K562 (cell line): Measurements from ENCODE around the gene TIMM44. TPM values are rescaled to one million over a fixed set of nuclear protein-coding genes. Genes with fewer than 3 reads are reported as not detected.

ENCODE experiments used
- CREM ChIP-seq: IDR thresholded peaks from 2 replicates; pipeline ENCODE4 v1.6.1; 2014; ENCODE audit warnings: antibody characterized with exemption, low read depth
- NR1H2 ChIP-seq: sonication (generic); formaldehyde crosslinking; IDR thresholded peaks from 2 replicates; pipeline ENCODE4 v1.4.0; 2020; ENCODE audit warnings: mild to moderate bottlenecking, missing genetic modification reagents
- SP2 ChIP-seq: IDR thresholded peaks from 2 replicates; pipeline ENCODE4 v1.6.1; 2011; ENCODE audit warnings: mild to moderate bottlenecking, low read depth, low read length, moderate library complexity; ENCODE audit not compliant: poor library complexity, severe bottlenecking; ENCODE audit errors: extremely low read depth
- SRSF9 ChIP-seq: fragments of 200-400 bp; formaldehyde crosslinking; IDR thresholded peaks from 2 replicates; pipeline ENCODE4 v1.6.1; 2017; ENCODE audit warnings: low read depth, low read length, borderline replicate concordance
- TCF7L2 ChIP-seq: fragments of 150-350 bp; IDR thresholded peaks from 2 replicates; pipeline ENCODE4 v1.6.1; 2016; ENCODE audit warnings: low read depth, mild to moderate bottlenecking, low read length, moderate library complexity
- XRCC3 ChIP-seq: fragments of 450-650 bp; IDR thresholded peaks from 2 replicates; pipeline ENCODE4 v1.6.1; 2017; ENCODE audit warnings: mild to moderate bottlenecking, moderate library complexity
- ZNF224 ChIP-seq: sonication (generic); formaldehyde crosslinking; IDR thresholded peaks from 2 replicates; pipeline ENCODE4 v1.8.0; 2022; ENCODE audit warnings: mild to moderate bottlenecking, missing genetic modification reagents
- ZSCAN32 ChIP-seq: fragments of 450-650 bp; formaldehyde crosslinking; IDR thresholded peaks from 2 replicates; pipeline ENCODE4 v1.4.0; 2020; ENCODE audit warnings: mild to moderate bottlenecking, moderate library complexity
- polyA plus RNA-seq, 8 experiments: library from polyadenylated mRNA; depleted of rRNA in 4 of 8; stranded (reverse) in 5 of 8; unstranded in 3 of 8; fragments of >200 nt; fragmentation: Nextera tagmentation in 2 of 8; fragmentation: Illumina TruSeq in 1 of 8; extraction: Ambion mirVana in 2 of 8; extraction: Trizol in 1 of 8; gene quantifications; 2 replicates each; pipeline versions ENCODE4 v1.2.1 to v1.2.3, GENCODE V29; 2011 to 2014; ENCODE audit warnings: inconsistent platforms in 1 of 8, missing spikeins in 1 of 8
- total RNA-seq, 7 experiments: library from RNA; depleted of rRNA in 6 of 7; stranded (reverse); fragments of >200 nt in 6 of 7; fragmentation: Illumina TruSeq in 2 of 7; extraction: Trizol in 2 of 7; gene quantifications; 2 replicates each; pipeline versions ENCODE4 v1.2.1 to v1.2.3, GENCODE V29; 2011 to 2021; ENCODE audit warnings: low replicate concordance in 1 of 7
- TF ChIP-seq, protein P1 (sequence below), 2 experiments: fragments of 450-650 bp; IDR thresholded peaks; 2 replicates each; pipeline ENCODE4 v1.6.1; 2018; ENCODE audit warnings: mild to moderate bottlenecking in 2 of 2, low read depth in 1 of 2; ENCODE audit not compliant: partially characterized antibody in 2 of 2
- TF ChIP-seq, protein P2 (sequence below): IDR thresholded peaks from 2 replicates; pipeline ENCODE4 v1.6.1; 2014; ENCODE audit warnings: antibody characterized with exemption
- TF ChIP-seq, protein P3 (sequence below): fragments of 250-450 bp; sonication (Bioruptor Pico); IDR thresholded peaks from 2 replicates; pipeline ENCODE4 v1.8.0; 2022; ENCODE audit warnings: moderate library complexity, mild to moderate bottlenecking, inconsistent platforms
- TF ChIP-seq, protein P4 (sequence below): fragments of 250-450 bp; sonication (Bioruptor Pico); IDR thresholded peaks from 2 replicates; pipeline ENCODE4 v1.5.1; 2021; ENCODE audit warnings: mild to moderate bottlenecking
- TF ChIP-seq, protein P5 (sequence below): sonication (generic); formaldehyde crosslinking; IDR thresholded peaks from 2 replicates; pipeline ENCODE4 v1.4.0; 2020; ENCODE audit warnings: mild to moderate bottlenecking, missing genetic modification reagents
- TF ChIP-seq, protein P6 (sequence below): IDR thresholded peaks from 3 replicates; pipeline ENCODE4 v1.6.1; 2011; ENCODE audit warnings: borderline replicate concordance, mild to moderate bottlenecking; ENCODE audit not compliant: insufficient read length, insufficient read depth

TIMM44 gene
- total and polyA plus RNA-seq, 9 of the 15 experiments (the other 6 are each of a cell fraction or from before 2014, with no cell fraction given) = 10.3 to 231 (median 89.3) TPM

DNA sequence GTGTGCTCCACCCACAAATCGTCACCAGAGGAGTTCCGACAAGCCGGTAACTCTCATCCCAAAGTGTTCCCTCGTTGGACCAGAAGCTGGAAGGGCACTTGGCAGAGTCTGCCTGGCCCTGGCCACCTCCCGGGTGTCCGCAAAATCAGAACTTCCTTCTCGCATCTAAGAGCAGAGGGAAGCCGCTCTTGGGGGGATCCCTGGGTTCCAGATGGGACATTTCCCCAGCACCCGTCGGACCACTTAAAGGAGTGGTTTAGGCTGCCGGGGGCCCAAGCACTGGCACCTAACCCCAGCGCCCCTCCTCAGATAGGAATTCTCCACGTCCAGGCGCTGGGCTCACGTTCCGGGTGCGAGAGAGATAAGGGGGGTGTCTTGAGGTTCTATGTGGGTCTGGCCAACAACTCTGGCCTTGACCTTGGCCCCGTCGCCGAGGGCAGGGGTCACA, 40.6 kb downstream of the TIMM44 start (continued):
- TF ChIP-seq, protein P1, sequence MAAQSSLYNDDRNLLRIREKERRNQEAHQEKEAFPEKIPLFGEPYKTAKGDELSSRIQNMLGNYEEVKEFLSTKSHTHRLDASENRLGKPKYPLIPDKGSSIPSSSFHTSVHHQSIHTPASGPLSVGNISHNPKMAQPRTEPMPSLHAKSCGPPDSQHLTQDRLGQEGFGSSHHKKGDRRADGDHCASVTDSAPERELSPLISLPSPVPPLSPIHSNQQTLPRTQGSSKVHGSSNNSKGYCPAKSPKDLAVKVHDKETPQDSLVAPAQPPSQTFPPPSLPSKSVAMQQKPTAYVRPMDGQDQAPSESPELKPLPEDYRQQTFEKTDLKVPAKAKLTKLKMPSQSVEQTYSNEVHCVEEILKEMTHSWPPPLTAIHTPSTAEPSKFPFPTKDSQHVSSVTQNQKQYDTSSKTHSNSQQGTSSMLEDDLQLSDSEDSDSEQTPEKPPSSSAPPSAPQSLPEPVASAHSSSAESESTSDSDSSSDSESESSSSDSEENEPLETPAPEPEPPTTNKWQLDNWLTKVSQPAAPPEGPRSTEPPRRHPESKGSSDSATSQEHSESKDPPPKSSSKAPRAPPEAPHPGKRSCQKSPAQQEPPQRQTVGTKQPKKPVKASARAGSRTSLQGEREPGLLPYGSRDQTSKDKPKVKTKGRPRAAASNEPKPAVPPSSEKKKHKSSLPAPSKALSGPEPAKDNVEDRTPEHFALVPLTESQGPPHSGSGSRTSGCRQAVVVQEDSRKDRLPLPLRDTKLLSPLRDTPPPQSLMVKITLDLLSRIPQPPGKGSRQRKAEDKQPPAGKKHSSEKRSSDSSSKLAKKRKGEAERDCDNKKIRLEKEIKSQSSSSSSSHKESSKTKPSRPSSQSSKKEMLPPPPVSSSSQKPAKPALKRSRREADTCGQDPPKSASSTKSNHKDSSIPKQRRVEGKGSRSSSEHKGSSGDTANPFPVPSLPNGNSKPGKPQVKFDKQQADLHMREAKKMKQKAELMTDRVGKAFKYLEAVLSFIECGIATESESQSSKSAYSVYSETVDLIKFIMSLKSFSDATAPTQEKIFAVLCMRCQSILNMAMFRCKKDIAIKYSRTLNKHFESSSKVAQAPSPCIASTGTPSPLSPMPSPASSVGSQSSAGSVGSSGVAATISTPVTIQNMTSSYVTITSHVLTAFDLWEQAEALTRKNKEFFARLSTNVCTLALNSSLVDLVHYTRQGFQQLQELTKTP (IDR thresholded peaks at IDR 0.05; ENCODE audit: low read depth in 1 of 2, partially characterized antibody in 2 of 2) = no peak
- TF ChIP-seq NR1H2 (0 out of 2 replicates have a peak, but pooled peaks have one; percentile 22), SRSF9 (no peak), CREM (peak; percentile 16; the same call in 1 of the 2 replicates), SP2 (no peak), XRCC3 (no peak), ZNF224 (no peak), ZSCAN32 (CRISPR knock-in tag) (no peak), TCF7L2 (no peak)
- TF ChIP-seq, protein P2, sequence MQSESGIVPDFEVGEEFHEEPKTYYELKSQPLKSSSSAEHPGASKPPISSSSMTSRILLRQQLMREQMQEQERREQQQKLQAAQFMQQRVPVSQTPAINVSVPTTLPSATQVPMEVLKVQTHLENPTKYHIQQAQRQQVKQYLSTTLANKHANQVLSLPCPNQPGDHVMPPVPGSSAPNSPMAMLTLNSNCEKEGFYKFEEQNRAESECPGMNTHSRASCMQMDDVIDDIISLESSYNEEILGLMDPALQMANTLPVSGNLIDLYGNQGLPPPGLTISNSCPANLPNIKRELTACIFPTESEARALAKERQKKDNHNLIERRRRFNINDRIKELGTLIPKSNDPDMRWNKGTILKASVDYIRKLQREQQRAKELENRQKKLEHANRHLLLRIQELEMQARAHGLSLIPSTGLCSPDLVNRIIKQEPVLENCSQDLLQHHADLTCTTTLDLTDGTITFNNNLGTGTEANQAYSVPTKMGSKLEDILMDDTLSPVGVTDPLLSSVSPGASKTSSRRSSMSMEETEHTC = no peak
- TF ChIP-seq, protein P3, sequence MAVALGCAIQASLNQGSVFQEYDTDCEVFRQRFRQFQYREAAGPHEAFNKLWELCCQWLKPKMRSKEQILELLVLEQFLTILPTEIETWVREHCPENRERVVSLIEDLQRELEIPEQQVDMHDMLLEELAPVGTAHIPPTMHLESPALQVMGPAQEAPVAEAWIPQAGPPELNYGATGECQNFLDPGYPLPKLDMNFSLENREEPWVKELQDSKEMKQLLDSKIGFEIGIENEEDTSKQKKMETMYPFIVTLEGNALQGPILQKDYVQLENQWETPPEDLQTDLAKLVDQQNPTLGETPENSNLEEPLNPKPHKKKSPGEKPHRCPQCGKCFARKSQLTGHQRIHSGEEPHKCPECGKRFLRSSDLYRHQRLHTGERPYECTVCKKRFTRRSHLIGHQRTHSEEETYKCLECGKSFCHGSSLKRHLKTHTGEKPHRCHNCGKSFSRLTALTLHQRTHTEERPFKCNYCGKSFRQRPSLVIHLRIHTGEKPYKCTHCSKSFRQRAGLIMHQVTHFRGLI (CRISPR knock-in tag) = no peak
- TF ChIP-seq, protein P4, sequence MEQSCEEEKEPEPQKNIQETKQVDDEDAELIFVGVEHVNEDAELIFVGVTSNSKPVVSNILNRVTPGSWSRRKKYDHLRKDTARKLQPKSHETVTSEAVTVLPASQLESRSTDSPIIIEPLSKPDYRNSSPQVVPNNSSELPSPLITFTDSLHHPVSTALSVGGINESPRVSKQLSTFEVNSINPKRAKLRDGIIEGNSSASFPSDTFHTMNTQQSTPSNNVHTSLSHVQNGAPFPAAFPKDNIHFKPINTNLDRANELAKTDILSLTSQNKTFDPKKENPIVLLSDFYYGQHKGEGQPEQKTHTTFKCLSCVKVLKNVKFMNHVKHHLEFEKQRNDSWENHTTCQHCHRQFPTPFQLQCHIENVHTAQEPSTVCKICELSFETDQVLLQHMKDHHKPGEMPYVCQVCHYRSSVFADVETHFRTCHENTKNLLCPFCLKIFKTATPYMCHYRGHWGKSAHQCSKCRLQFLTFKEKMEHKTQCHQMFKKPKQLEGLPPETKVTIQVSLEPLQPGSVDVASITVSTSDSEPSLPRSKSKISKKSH = no peak
- TF ChIP-seq, protein P5, sequence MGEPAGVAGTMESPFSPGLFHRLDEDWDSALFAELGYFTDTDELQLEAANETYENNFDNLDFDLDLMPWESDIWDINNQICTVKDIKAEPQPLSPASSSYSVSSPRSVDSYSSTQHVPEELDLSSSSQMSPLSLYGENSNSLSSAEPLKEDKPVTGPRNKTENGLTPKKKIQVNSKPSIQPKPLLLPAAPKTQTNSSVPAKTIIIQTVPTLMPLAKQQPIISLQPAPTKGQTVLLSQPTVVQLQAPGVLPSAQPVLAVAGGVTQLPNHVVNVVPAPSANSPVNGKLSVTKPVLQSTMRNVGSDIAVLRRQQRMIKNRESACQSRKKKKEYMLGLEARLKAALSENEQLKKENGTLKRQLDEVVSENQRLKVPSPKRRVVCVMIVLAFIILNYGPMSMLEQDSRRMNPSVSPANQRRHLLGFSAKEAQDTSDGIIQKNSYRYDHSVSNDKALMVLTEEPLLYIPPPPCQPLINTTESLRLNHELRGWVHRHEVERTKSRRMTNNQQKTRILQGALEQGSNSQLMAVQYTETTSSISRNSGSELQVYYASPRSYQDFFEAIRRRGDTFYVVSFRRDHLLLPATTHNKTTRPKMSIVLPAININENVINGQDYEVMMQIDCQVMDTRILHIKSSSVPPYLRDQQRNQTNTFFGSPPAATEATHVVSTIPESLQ (CRISPR knock-in tag) = no peak
- TF ChIP-seq, protein P6, sequence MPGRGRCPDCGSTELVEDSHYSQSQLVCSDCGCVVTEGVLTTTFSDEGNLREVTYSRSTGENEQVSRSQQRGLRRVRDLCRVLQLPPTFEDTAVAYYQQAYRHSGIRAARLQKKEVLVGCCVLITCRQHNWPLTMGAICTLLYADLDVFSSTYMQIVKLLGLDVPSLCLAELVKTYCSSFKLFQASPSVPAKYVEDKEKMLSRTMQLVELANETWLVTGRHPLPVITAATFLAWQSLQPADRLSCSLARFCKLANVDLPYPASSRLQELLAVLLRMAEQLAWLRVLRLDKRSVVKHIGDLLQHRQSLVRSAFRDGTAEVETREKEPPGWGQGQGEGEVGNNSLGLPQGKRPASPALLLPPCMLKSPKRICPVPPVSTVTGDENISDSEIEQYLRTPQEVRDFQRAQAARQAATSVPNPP = no peak
